Endothelial cell of umbilical vein (primary cell): ENCODE results near the gene ARHGAP11B.

Experiments
- BruUV-seq: library from RNA; stranded (reverse); fragments of 400-500 nt; replicated peaks from 2 replicates; lab custom pipeline; 2021; lab: Mats Ljungman, UMichigan
- CTCF ChIA-PET: fragments of 300-600, 350-600 bp; sonication (Branson Sonifier 250); formaldehyde crosslinking; loops from one replicate; lab custom pipeline; 2021; ENCODE audit warnings: antibody characterized with exemption, inconsistent platforms; lab: Charles Lee
- POLR2A ChIA-PET: fragments of 300-600, 350-600 bp; sonication (Branson Sonifier 250); formaldehyde crosslinking; loops from one replicate; lab custom pipeline; 2021; ENCODE audit warnings: antibody characterized with exemption, inconsistent platforms; lab: Charles Lee
- DNase-seq: peaks from one replicate; pipeline ENCODE4 v3.0.0-alpha.2; 2011; ENCODE audit warnings: low read depth, low spot score
- FAIRE-seq: peaks from 2 replicates; lab custom pipeline; 2011; peaks lifted over from hg19 to GRCh38; lab: Jason Lieb, UNC
- H2AFZ ChIP-seq: 2 replicates; pipeline ENCODE4 v1.6.0; 2012; ENCODE audit warnings: low read depth, low read length, control low read depth, inconsistent platforms
- H3K27ac ChIP-seq: 2 replicates; pipeline ENCODE4 v1.5.1; 2011; ENCODE audit warnings: low read depth, mild to moderate bottlenecking, control low read depth, low read length, moderate library complexity; ENCODE audit not compliant: insufficient read depth
- H3K27me3 ChIP-seq, 2 experiments: 2 replicates each; pipeline versions ENCODE4 v1.6.0 to v1.6.1; 2011; ENCODE audit warnings: low read length in 2 of 2, mixed read lengths in 1 of 2; ENCODE audit not compliant: control insufficient read depth in 2 of 2, insufficient read depth in 2 of 2
- H3K36me3 ChIP-seq, 2 experiments: 2 replicates in 1 of 2; 3 replicates in 1 of 2; pipeline ENCODE4 v1.5.1; 2011; ENCODE audit warnings: low read length in 2 of 2, mild to moderate bottlenecking in 1 of 2, moderate library complexity in 1 of 2; ENCODE audit not compliant: control insufficient read depth in 2 of 2, insufficient read depth in 2 of 2; ENCODE audit errors: extremely low read depth in 1 of 2
- H3K4me1 ChIP-seq: 3 replicates; pipeline ENCODE4 v1.5.1; 2011; ENCODE audit warnings: mild to moderate bottlenecking, low read length; ENCODE audit not compliant: control insufficient read depth, insufficient read depth; ENCODE audit errors: extremely low read depth
- H3K4me2 ChIP-seq: 2 replicates; pipeline ENCODE4 v1.6.1; 2011; ENCODE audit warnings: low read length, control low read depth, mixed read lengths; ENCODE audit not compliant: insufficient read depth
- H3K4me3 ChIP-seq, 3 experiments: fragments of 200-600 bp in 1 of 3; sonication (generic), shearing (Covaris generic) in 1 of 3; replicated peaks in 1 of 3; 2 replicates each; pipeline ENCODE4 v1.5.1; 2011 to 2016; ENCODE audit warnings: control low read depth in 3 of 3, low read length in 3 of 3, mild to moderate bottlenecking in 2 of 3, inconsistent platforms in 1 of 3, low read depth in 1 of 3, moderate library complexity in 1 of 3; ENCODE audit not compliant: insufficient read depth in 1 of 3
- H3K79me2 ChIP-seq: 2 replicates; pipeline ENCODE4 v1.6.0; 2012; ENCODE audit warnings: low read length, inconsistent platforms; ENCODE audit not compliant: control insufficient read depth, insufficient read depth
- H3K9ac ChIP-seq: replicated peaks from 2 replicates; pipeline ENCODE3; 2011; ENCODE audit warnings: low read length, control low read depth; ENCODE audit not compliant: insufficient read depth; ENCODE audit errors: extremely low read depth
- H3K9me1 ChIP-seq: replicated peaks from 3 replicates; pipeline ENCODE4 v1.6.0; 2011; ENCODE audit warnings: mild to moderate bottlenecking, low read length; ENCODE audit not compliant: control insufficient read depth, insufficient read depth; ENCODE audit errors: extremely low read depth
- H3K9me3 ChIP-seq: replicated peaks from 2 replicates; pipeline ENCODE4 v1.5.1; 2012; ENCODE audit warnings: low read length, inconsistent platforms; ENCODE audit not compliant: control insufficient read depth, insufficient read depth
- H4K20me1 ChIP-seq: replicated peaks from 2 replicates; pipeline ENCODE3; 2011; ENCODE audit warnings: mild to moderate bottlenecking, low read length; ENCODE audit not compliant: control insufficient read depth, insufficient read depth; ENCODE audit errors: extremely low read depth
- CTCF ChIP-seq, 2 donors: IDR thresholded peaks; 1 replicate in 1 of 2; 2 replicates in 1 of 2; pipeline ENCODE4 v1.5.1; 2011; ENCODE audit warnings: low read length in 2 of 2, mild to moderate bottlenecking in 2 of 2, moderate library complexity in 2 of 2, control low read depth in 1 of 2, inconsistent platforms in 1 of 2, low read depth in 1 of 2; ENCODE audit not compliant: insufficient read depth in 1 of 2; ENCODE audit errors: extremely low read depth in 1 of 2
- EZH2 ChIP-seq: IDR thresholded peaks from 2 replicates; pipeline ENCODE4 v1.6.1; 2012; ENCODE audit warnings: borderline replicate concordance, low read depth, mild to moderate bottlenecking, moderate library complexity, low read length, inconsistent platforms; ENCODE audit not compliant: severe bottlenecking
- FOS ChIP-seq: IDR thresholded peaks from 2 replicates; pipeline ENCODE4 v1.6.1; 2011; ENCODE audit warnings: mild to moderate bottlenecking, low read length, moderate library complexity, borderline replicate concordance; ENCODE audit not compliant: insufficient read depth
- GATA2 ChIP-seq: IDR thresholded peaks from 2 replicates; pipeline ENCODE4 v1.7.0; 2011; ENCODE audit warnings: low read depth, mild to moderate bottlenecking, moderate library complexity, mixed read lengths, low read length; ENCODE audit not compliant: insufficient read length, insufficient read depth
- JUN ChIP-seq: IDR thresholded peaks from 2 replicates; pipeline ENCODE4 v1.6.1; 2011; ENCODE audit warnings: borderline replicate concordance, low read depth; ENCODE audit not compliant: insufficient read length, insufficient read depth
- MAX ChIP-seq: IDR thresholded peaks from 2 replicates; pipeline ENCODE4 v1.6.1; 2011; ENCODE audit not compliant: insufficient read depth, insufficient read length
- MYC ChIP-seq: IDR thresholded peaks from one replicate; pipeline ENCODE4 v1.6.1; 2011; ENCODE audit warnings: mild to moderate bottlenecking, low read depth, low read length
- POLR2A ChIP-seq: IDR thresholded peaks from 2 replicates; pipeline ENCODE4 v1.6.1; 2012; ENCODE audit warnings: low read depth, mild to moderate bottlenecking, control low read depth, low read length
- POLR2AphosphoS5 ChIP-seq: IDR thresholded peaks from 2 replicates; pipeline ENCODE4 v1.6.1; 2012; ENCODE audit warnings: low read depth, mild to moderate bottlenecking, control low read depth, low read length, moderate library complexity; ENCODE audit not compliant: insufficient read depth
- dilution Hi-C: fragments of 300-500 bp; cut with MboI; formaldehyde crosslinking; loops from one replicate; pipeline ENCODE4 v1.15.0; 2019; ENCODE audit warnings: low sequenced_read_pairs; ENCODE audit not compliant: extremely low pct_ligation_motif_present
- intact Hi-C: fragments of 100-400 bp; cut with micrococcal nuclease; formaldehyde crosslinking; loops from one replicate; pipeline ENCODE4 v1.10.0; 2022

ARHGAP11B gene

GRCh38 chr15:30671309-30671708 is 45.4 kb downstream of the ARHGAP11B start:
- no peak for TF ChIP-seq POLR2A
- TF ChIP-seq GATA2 = no peak
- TF ChIP-seq CTCF (IDR thresholded peaks at IDR 0.05; ENCODE audit: extremely low read depth in 1 of 2, insufficient read depth in 1 of 2, low read depth in 1 of 2, low read length in 2 of 2) = no peak
- TF ChIP-seq POLR2AphosphoS5 = no peak
- no peak for TF ChIP-seq MAX
- no peak for TF ChIP-seq FOS
- TF ChIP-seq MYC = no peak
- no peak for TF ChIP-seq EZH2
- TF ChIP-seq JUN = no peak
- DNase-seq = no peak
- Histone ChIP-seq H3K4me2 (no peak overlapping the region), H3K4me1 (peaks cover 15% of the 10 kb centered on the region), H3K9me3 (no peaks in the 10 kb centered on the region), H3K9ac (no peak overlapping the region), H4K20me1 (no peaks in the 10 kb centered on the region), H3K4me3 (no peak overlapping the region), H3K9me1 (no peaks in the 10 kb centered on the region), H3K27ac (no peak overlapping the region), H2AFZ (no peak overlapping the region), H3K36me3 (no peaks in the 10 kb centered on the region), H3K79me2 (peaks cover 20% of the 10 kb centered on the region), H3K27me3 (no peaks in the 10 kb centered on the region)
- intact Hi-C loops = no loop called here
- ChIA-PET CTCF (no interaction called here), POLR2A (no interaction called here)
- no TSS peak for BruUV-seq
- no peak for FAIRE-seq
- dilution Hi-C loops = no loop called here
